RKO (cell line): ENCODE data around the gene GM2A.

Source experiments
- DNase-seq: peaks from one replicate; pipeline ENCODE4 v3.0.0-alpha.2; 2016; ENCODE audit warnings: low spot score

GM2A gene

DNA sequence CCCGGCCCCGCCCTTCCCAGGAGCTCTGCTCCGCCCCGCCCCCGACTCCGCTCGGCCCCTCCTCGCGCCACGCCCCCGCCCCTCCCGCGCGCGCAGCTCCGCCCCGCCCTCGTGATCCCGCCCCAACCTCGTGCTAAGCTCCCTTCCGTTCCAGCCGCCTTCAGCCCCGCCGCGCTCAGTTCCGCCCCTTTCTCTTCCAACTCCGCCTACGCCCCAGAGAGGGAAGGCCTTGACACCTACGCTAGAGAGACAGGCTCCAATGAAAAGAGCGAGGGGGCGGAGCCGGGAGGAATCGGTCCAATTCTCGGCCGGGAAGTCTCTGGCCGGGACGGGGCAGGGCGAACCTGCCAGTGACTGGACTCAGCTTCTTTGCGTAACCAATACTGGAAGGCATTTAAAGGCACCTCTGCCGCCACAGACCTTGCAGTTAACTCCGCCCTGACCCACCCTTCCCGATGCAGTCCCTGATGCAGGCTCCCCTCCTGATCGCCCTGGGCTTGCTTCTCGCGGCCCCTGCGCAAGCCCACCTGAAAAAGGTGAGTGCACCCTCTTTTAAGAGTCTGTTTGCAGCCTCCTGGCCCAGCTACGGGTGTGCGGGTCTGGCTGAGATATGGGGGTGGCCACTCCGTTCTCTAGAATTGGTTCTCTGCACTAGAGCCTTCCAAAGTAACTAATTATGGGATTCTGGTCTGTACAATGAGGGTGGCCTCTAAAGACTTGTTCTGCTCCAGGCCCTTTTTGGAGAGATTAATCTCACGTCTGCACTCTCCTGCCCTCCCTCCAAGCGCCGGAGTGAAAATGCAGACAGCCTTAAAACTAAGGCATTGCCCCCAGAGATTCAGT, at the start of gene GM2A:
TSS of gene GM2A (plus strand) at position 424 of the 843 bp plus-strand sequence. CDS start at position 456, 32 bp downstream.
- DNase-seq, result peak; percentile 99

DNA sequence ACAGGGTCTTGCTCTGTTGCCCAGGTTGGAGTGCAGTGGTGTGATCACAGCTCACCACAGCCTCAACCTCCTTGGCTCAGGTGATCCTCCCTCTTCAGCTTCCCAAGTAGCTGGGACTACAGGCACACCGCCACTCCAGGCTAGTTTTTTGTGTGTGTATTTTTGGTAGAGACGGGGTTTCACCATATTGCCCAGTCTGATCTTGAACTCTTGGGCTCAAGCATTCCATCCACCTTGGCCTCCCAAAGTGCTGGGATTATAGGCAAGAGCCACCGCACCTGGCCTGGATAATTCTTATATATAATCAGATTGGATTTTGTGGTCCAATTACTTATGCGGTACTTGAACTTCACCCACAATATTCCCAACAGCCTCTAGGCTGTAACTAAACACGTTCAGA, 48.9 kb upstream of the GM2A start:
- no peak for DNase-seq

DNA sequence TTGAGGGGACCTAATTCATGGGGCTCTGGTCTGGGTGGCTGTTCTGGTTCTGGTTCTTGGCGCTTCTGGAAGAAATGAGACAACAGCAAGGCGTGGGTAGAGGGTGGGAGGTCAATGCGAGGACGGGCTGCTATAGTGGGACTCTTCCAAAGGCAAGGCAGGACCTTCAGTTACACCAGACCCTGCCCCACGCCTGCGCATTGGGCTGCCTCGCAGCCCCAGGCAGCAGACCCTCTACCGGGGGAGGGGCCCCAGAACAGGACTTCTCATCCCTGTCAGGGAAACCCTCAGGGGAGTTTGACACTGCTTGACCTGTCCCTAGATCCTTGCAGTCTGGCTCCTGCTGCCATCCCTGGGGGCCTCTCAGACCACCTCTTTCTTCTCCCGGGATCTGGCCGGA, 47.6 kb upstream of the GM2A start:
- DNase-seq, result no peak

DNA sequence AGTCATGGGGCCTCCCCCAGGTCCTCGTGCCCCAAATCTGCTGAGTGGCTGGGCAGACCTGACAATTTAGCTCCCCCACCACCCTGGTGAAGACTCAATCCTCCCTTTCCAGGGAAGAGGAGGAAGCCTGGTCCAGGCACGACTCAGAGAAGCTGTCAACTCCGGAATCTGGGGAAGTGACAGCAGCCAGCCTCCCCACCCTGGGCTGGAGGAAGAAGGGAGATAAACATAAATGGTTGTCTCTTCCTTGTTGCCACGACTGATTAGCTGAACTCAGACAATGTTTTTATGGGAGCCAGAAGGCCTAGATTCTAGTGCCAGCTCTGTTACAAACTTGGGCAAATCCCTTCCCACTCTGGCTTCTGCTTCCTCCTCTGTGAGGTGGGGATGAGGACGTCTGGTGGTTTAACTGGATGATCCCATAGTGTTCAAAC, 44.5 kb upstream of the GM2A start:
- no peak for DNase-seq

DNA sequence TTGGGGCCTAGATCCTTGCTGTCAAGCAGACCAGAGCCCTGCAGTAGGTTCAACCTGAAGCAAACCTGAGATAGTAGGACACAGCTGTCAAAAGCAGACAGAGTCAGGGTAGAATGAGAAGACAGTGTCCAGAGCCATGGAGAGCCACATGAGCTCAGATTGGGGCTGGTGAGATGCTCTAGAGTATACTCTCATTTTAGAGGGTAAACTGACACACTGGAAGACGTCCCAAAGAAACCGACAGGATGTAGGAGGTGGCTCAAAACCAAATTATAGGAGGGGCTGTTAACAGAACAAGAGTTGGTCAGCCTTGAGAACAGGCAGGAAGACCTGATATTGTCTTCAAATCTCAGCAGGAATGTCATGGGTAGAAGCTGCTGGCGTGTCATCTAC, 40.6 kb upstream of the GM2A start:
- no peak for DNase-seq

DNA sequence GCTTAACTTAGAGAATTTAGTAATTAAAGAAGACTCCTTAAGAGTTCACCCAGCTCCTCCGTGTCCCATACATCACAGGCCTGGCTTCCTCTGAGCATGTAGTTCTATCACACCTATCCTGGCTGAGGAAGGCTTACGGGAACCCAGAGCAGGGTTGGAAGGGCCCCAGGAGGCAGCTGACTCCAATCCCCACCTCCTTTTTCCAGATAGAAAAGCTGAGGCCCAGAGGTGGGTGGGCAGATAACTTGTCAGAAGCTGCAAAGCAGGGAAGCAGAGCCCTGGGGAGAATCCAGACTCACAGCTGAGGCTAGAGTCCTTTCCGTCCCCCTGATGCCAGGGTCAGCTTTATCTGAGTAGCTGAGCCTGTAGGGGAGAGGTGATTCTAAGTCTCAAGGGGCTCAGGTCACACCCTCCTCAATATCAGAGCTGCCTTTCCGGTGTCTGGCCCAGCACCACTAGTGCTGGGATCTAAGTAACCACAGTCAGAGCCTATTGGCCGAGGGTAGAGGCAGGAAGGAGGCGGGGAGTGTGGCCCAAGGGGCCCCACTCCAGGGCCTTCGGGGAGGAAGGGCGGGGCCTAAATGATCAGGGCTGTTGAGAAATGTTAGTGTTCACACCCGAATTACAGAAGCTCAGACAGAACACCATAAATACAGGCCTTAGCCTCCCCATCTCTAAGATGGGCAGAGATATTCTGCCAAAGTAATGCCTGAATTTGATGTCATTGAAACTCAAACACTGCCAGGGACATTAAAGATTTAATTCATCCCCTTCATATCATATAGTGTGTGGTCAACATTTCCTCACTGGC, 39.0 kb upstream of the GM2A start:
- no peak for DNase-seq

DNA sequence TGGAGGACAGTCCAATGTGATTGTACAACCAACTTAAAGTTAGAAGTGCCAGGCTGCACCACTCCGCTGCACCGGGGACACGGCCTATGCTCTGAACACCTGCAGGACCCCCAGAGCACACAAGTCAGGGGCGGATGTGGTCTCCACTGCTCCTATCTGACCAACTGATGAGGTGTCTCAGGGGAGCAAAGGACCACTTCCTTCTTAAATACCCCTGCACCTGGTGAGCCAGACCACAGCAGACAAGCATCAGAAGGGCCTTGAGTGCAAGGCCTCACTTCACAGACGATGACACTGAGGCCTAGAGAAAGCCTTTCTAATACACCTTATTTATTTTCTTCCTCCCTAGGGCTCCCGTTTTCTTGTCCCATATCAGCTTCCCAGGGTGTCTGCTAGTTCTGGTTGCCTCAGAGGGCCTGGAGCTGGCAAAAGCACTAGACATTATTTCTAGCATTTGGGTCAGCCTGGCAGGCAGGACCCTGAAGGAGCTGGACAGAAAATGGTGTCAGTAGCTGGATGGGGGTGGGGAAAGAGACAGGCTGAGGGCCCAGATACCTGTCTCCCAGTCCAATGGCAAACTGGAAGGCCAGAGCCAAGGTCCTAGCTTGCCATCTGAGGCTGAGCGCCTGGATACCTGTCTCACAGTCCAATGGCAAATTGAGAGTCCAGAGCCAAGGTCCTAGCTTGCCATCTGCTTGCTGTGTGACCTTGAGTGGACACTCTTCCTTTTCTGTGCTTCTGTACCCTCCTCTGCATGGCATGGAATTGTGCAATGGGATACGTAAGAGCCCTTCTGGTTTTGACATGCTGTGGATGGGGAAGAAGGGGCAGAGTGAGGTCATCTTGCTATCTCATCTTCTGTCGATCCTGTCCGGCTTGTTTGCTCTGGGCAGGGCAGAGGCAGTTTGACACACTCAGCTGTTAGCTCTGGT, 38.1 kb upstream of the GM2A start:
- DNase-seq, result no peak

DNA sequence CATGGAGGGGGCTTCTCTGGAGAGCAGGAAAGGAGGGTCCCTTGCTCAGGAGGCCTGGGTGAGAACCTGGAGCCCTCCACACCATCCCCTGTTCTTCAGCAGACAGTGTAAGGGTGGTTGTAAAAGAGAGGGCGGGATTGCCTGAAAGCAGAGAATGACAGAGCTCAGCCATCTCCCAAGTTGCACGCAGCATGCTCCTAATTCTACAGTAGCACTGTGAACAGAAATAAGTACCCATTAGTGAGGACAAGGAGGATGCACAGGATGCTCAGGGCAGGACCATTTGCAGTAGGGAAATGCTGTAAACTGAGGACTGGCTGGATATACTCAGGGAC, 37.5 kb upstream of the GM2A start:
- DNase-seq, result no peak

DNA sequence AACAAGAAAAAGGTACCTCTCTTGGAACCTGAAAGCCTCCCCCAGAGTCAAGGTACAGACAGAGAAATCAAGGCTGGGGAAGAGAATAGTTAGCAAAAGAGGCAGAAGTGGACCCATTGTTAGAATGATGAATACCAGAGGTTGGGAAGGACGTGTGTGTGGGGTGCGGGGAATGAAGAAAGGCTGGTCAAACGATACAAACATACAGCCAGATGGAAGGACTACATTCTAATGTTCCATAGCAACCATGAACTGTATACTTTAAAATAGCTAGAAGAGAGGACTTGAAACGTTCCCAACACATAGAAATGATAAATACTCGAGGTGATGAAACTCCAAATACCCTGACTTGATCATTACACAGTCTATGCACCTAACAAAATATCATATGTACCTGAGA, 36.2 kb upstream of the GM2A start:
- DNase-seq, result no peak

DNA sequence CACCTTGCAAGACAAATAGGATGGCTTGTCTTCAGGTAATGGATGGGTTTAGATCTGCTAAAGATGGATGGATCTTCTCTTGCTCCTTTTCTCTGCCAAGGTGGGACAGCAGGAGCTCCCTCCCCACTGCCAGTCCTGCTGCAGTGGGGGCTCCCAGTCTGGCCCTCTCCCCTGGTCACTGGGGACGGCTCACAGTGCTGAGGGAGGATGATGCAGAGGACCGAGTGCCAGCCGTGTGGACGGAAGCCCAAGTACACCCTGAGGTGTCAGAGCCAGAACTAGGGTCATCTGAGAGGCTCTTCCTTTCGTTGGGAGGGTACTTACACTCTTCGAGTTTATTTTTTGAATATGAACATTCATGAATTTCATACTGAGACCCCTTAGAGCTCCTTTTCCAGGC, 34.8 kb upstream of the GM2A start:
- no peak for DNase-seq

DNA sequence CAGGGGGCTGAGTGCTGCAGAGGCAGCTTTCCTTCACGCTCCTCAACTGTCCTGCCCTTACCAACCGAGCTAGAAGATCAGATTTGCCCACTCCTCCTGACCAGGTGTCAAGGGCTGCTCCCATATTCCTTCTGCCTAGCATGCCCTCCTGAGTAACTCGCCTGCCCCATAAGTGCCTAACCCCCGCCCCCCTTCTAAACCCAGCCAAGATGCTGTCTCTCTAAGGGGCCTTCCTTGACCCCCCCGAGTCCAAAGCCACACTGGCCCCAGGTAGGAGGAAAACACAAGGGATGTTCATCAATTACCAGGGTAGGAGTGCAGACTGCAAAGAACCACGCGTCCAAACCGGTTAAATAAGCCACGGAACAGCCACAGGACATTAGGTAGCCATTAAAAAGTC, 33.8 kb upstream of the GM2A start:
- DNase-seq, result no peak

DNA sequence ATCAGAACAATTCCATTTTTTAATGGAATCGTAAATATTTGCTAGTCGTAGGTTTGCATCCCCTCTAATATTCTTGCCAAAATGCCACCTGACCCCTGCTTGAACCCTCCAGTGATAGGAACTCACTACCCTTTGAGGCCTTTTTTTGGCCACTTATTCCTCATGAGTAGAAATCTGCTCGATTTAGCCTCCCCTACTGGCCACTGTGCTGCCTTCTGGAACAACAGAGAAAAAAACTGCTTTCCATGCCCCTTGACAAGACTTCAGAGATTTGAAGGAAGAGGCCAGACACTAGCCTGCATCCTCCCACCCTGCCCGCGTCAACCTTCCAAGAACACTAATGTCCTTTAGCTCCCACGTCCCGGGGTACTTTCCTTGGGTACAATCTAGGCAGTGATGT, 33.2 kb upstream of the GM2A start:
- DNase-seq, result no peak

DNA sequence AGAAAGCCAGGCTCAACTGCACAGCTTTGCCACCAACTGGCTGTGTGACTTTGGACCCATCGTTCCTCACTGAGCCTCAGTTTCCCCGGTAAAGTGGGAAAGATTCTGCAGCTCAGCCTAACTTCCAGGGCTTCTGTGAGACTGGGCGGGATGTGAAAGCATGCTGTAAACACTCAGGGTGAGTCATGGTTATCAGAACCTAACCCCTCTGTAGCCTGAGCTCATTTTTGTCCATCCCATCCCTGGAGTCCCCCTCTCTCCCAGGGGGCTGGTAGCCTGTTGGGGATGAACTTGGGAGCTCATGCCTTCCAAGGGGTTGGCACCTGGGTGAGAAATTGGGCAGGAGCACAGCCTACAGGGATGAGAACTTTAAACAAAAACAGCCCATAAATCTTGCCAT, 31.4 kb upstream of the GM2A start:
- no peak for DNase-seq

DNA sequence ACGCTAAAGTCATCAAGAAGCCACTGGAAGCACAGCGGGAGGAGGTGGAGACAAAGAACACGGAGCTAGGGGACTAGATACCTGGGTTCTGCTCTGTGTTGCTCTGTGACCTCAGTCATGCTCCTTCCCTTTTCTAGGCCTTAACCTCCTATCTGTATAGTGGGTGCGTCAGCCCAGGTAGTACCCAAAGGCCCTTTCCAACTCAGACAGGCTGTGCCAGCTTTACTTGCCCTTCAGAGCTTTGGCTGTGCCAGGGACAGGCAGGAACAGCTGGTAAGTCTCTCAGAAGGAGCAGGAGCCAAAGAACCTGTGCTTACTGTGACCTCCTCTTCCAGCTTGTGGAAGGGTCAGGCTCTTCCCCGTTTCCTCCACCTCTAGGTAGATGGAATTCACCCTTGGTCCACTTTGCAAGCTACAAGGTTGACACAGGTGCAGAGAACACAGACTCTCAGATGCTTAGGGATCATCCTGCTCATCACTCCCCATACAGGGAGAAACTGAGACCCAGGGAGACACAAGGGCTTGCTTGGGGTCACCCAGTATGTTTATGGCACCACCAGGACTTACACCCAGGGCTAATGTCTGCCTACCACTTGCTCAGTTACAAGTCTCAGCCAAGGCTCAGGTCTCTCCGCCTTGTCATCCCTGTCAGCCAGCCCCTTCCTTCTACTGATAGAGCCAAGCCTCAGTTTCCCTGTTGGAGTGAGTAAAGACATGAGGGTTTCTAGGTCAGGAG, 30.8 kb upstream of the GM2A start:
- no peak for DNase-seq

DNA sequence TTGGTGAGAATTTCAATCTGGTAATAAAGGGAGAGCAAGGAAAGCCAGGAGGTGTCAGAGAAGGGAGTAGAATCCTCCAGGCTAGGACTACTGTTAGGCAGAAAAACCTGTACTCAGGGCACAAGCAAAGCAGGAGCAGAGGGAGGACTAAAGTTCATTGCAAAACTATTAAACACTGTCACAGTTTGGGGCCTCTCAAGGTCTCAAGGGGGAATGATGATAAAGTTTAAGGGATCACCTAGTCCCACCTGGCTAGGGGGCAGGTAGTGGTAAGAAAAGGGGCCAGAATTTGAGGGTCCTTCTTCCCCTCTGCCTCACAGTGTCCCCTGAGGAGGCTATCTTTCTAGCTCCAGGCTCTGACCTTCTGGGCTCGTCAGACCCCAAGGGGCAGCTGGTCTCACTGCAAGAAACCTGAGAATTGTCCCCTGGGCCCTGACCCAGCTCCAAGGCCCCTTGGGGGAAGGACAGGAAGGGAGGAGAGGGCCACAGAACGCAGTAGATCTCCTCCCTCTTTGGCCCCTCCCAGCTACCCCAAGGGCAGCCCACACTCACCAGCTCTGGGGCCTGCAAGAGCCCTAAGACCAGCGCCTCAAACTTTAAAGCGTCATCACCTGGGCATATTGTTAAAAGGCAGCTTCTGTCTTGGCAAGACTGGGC, 30.1 kb upstream of the GM2A start:
- DNase-seq, result peak; percentile 22

DNA sequence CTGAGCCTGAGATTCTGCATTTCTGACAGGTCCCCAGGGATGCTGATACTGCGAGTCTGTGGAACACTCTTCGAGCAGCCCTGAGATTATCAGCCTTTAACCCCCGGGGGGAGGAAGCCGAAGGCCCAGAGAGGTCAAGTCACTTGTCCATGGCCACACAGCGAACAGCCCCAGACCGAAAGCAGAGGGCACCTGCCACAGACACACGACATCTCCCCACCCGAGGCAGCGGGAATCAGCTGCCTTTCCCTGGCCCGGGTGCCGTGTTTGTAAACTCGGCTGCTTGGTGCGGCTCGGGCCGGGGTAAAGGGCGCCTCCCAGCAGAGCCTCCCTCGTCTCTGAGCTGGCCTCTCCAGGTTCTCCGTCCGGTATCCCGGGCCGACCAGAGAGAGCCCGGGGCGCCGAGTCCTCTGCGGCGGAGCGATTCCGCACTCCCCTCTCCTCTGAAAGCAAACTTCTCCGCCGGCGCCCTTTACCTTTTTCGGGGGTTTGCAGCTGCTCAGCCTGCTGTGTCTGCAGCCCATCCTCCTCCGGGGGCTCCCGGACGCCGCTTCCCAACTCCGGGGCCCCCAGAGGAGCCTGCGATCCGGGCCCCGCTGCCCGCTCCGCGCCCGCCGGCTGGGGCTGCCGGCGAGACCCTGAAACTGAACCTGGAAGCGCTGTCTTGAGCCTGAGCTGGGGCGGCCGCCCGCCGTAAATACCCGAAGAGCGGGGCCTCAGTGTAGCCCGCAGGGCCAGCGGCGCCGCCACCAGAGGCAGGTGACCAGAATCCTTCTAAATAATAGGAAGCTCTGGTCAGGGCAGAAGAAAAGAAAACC, 29.3 kb upstream of the GM2A start, which contains the start of gene CCDC69:
TSS of gene CCDC69 (minus strand) at position 646 of the 818 bp plus-strand sequence. CDS start at position 524, 122 bp downstream.
- peak; percentile 80 for DNase-seq

DNA sequence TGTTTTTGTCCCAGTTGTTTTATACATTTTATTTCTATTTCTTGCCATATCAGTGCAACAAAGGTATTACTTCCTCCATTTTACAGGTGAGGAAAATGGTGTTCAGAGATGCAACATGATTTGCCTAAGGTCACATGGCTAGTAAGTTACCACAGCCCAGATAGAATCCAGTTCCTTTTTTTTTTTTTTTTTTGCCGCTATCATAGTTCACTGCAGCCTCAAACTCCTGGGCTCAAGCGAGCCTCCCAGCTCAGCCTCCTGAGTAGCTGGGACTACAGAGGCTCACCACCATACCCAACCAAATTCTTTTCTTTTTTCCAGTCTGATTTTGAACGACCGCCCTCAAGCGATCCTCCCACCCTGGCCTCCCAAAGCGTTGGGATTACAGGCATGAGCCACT, 28.6 kb upstream of the GM2A start:
- no peak for DNase-seq

DNA sequence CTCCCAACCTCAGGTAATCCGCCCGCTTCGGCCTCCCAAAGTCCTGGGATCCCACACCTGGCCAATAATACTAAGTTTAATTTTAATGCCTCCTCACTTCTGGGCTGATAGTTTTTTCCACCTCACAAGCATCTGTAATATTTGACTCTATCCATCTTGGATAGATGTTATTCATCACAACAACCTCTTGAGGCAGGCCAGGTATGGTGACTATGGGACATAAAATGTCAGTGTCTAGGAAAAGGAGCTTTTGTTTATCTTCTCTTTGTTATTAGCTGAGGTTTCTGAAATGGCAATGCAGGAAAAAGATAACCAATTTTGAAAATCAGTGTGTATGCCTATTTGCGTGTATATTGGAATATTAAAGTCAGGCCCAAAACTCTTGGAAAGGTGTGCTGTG, 27.9 kb upstream of the GM2A start:
- DNase-seq, result no peak

DNA sequence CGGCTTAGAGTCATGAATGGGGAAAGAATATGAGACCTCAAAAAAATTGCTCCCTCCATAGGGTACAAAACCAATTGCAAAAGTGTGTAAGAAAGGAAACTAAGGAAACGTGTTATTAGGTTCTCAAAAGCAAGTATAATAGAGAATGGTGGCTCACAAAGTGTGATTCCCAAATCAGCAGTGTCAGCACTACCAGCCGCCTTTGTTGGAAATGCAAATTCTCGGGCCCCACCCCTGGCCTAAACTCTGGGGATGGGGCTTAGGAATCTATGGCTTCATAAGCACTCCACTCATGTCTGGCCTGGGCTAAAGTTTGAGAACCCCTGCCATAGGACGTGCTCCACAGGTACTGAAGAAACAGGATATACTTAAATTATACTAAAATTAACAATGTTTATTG, 27.5 kb upstream of the GM2A start:
- DNase-seq, result no peak

DNA sequence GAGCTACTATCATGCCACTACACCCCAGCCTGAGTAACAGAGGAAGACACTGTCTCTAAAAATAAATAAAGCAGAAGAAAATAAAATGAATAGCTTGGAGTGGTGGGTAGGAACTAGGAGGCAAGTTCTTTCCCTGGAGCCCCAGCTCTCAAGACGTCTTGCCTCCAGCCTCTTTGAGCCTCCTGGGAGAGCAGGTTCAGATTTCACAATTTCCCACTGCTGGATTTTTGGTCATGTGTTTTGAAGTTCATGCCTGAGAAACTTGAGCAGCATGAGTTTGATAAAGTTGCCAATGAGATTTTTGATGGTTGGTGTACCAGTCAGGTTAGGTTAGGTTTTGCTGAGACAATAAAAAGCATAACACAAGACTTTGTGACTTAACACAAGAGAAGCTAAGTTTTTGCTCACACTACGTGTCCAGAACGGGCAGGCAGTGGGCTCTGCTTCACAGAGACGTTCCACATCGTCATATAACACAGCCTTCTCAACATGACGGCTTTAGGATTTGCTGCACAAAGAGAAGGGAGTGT, 25.0 kb upstream of the GM2A start:
- DNase-seq, result no peak
